Measurements from ENCODE around the gene CLN6. TPM values are rescaled to one million over a fixed set of nuclear protein-coding genes. Genes with fewer than 3 reads are reported as not detected.

CLN6 gene
- total and polyA plus RNA-seq, 9 of the 15 experiments (the other 6 are each of a cell fraction or from before 2014, with no cell fraction given) = 0.71 to 53.3 (median 39.3) TPM

GRCh38 chr15:68278595-68279405, 49.3 kb upstream of the CLN6 start:
- H2AFZ ChIP-seq (ENCODE audit: low read depth, low read length) = peak overlapping the region; percentile 100
- peaks cover 12 to 13% of the 10 kb centered on the region in 2 experiments; a peak in 4 of 5 replicates for H3K4me1 ChIP-seq (replicated peaks in 1 of 2; ENCODE audit: control insufficient read depth in 2 of 2, insufficient read depth in 2 of 2, low read length in 2 of 2)
- ChIA-PET POLR2A (interaction anchor here (0.6 to 2.5 kb wide), 5 partner anchors 10 to 456 kb away, joined by 3 to 10 read pairs (median 5); no protein-coding TSS in a partner anchor), CTCF (ENCODE audit: low intra/inter-chr PET ratio) (interaction anchor here (0.6 kb wide), 1 partner anchor 1440 kb away, joined by 3 read pairs; no protein-coding TSS in a partner anchor)
- intact Hi-C loops (cut with micrococcal nuclease) (no loop called here), in situ Hi-C loops (cut with MboI) (no loop called here)
- WGBS (ENCODE audit: insufficient coverage, low coverage, missing lambda C conversion rate) = under 1% methylated on average over 23 of the region's 23 CpGs
- FAIRE-seq = peak; percentile 85
- peaks cover 61% of the 10 kb centered on the region for H3K79me2 ChIP-seq (ENCODE audit: control insufficient read depth, insufficient read depth, low read length)
- peak; percentile 42 for ATAC-seq
- H4K20me1 ChIP-seq (replicated peaks; ENCODE audit: control insufficient read depth, insufficient read depth, low read length) = peaks cover 11% of the 10 kb centered on the region; the same call in 1 of the 2 replicates
- DNase-seq (ENCODE audit: extremely low read depth in 1 of 4, low spot score in 3 of 4) = peak in 2 of 4 experiments; percentile 29 to 56
- TSS peak; percentile 48 for BruUV-seq (replicated peaks)
- H3K27ac ChIP-seq (ENCODE audit: extremely low read depth, low read depth, low read length) = peak overlapping the region; percentile 84
- H3K4me2 ChIP-seq (ENCODE audit: insufficient read depth, low read length) = peak overlapping the region; percentile 95
- H3K4me3 ChIP-seq = peak overlapping the region; percentile 69
- peak overlapping the region; percentile 87 to 93 for H3K9ac ChIP-seq (ENCODE audit: insufficient read depth in 1 of 2, low read depth in 2 of 2, low read length in 2 of 2)
- H3K36me3 ChIP-seq (ENCODE audit: control insufficient read depth, insufficient read depth, low read length) = peaks cover 12% of the 10 kb centered on the region; the same call in 2 of the 3 replicates
- no peaks in the 10 kb centered on the region for H3K9me1 ChIP-seq (ENCODE audit: control insufficient read depth, insufficient read depth, low read length)
- H3K9me3 ChIP-seq (replicated peaks; ENCODE audit: control insufficient read depth, insufficient read depth, low read depth, low read length) = no peaks in the 10 kb centered on the region
- H3K27me3 ChIP-seq (ENCODE audit: control insufficient read depth in 2 of 2, insufficient read depth in 2 of 2, low read length in 2 of 2) = no peaks in the 10 kb centered on the region
- no peak for TF ChIP-seq USF1 (CRISPR knock-in tag; IDR thresholded peaks at IDR 0.05)
- peak; percentile 50; the same call in 1 of the 2 replicates for TF ChIP-seq HBP1 (CRISPR knock-in tag; IDR thresholded peaks at IDR 0.05)
- peak; percentile 37; the same call in 1 of the 2 replicates for TF ChIP-seq ATF7 (IDR thresholded peaks at IDR 0.05)
- no peak for TF ChIP-seq SMAD1 (IDR thresholded peaks at IDR 0.05; ENCODE audit: low read depth, low read length, partially characterized antibody)
- 0 out of 2 replicates have a peak, but pooled peaks have one; percentile 55 for TF ChIP-seq AFF4 (CRISPR knock-in tag; IDR thresholded peaks at IDR 0.05)
- peak; percentile 65; the same call in 1 of the 2 replicates for TF ChIP-seq HMBOX1 (IDR thresholded peaks at IDR 0.05)
- TF ChIP-seq TFAP4 (CRISPR knock-in tag; IDR thresholded peaks at IDR 0.05; ENCODE audit: borderline replicate concordance) = peak; percentile 9; the same call in 1 of the 2 replicates
- TF ChIP-seq KHSRP (IDR thresholded peaks at IDR 0.05) = no peak
- no peak for TF ChIP-seq YBX1 (IDR thresholded peaks at IDR 0.05)
- TF ChIP-seq PKNOX1 (IDR thresholded peaks at IDR 0.05) = 0 out of 2 replicates have a peak, but pooled peaks have one; percentile 6
